Measurements from ENCODE around the gene XPO5. TPM values are rescaled to one million over a fixed set of nuclear protein-coding genes. Genes with fewer than 3 reads are reported as not detected.

The XPO5 gene
- total RNA-seq, 2 experiments from 2014 or later = 58.5 to 74.9 TPM

DNA sequence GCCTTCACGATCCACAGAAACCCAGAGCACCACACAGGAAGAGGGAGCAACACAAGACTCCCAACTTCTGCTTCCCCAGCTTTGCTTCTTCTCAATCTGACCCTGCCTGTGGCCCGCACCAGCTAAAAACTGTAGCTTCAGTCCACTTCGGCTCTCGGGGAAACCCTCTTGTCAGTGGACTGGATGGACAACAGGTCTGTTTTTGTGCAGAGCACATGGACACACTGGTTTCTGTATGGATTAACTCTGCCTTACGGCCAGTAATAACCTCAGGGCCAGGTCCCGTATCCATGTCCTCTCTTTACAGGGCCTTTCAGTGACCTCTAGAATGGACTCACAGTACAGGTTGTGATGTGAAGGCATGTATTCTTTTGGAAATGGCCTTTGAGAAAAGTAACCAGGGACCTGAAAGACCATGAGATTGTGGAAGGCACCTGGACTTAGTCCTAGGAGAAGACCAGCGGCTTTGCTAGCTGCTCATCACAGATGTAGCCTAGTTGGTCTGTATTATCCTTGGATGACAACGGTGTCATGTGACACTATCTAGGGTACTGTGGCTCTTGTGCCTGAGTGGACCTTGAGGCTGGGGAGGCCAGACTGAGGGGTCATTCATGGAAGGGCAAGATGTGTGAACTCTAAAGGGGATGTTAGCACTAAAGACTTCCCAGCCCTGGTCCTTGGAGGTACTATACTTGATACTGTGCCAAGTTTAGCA lies 53.1 kb downstream of the XPO5 start:
- H4K20me1 ChIP-seq (ENCODE audit: insufficient read depth, low read length) = peaks cover 8% of the 10 kb centered on the region; the same call in 1 of the 2 replicates
- intact Hi-C loops (cut with micrococcal nuclease; ENCODE audit: unreplicated experiment) = no loop called here
- BruUV-seq (replicated peaks) = no TSS peak

DNA sequence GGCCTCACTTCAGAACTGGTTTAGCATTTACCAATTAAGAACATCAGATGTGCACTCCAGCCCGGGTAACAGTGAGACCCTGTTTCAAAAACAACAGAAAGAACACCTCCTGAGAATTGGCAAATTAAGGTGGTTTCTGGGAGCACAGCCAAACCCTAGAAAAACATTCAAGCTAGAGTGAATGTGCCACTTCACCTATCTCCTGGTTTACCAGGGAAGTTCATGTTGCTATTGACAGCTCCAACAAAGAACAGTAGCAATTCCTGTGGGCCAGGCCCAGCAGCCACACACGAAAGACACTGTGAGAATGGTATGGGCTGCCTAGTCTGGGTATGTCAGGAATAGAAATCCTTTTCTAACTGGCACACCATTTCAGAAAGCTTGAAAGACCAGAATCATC lies 54.0 kb downstream of the XPO5 start:
- Histone ChIP-seq H3K9me2 (ENCODE audit: insufficient read depth, low read length) (no peaks in the 10 kb centered on the region), H3K4me3 (ENCODE audit: low read depth, low read length, poor library complexity, severe bottlenecking) (no peak overlapping the region), H3K79me2 (ENCODE audit: insufficient read depth, low read depth, low read length) (peaks cover 27% of the 10 kb centered on the region), H3K27ac (ENCODE audit: low read depth, low read length, poor library complexity, severe bottlenecking) (no peak overlapping the region), H3K36me3 (ENCODE audit: insufficient read depth, low read length) (peaks cover 84% of the 10 kb centered on the region), H4K20me1 (ENCODE audit: insufficient read depth, low read length) (peaks cover 9% of the 10 kb centered on the region; the same call in 1 of the 2 replicates), H2AFZ (ENCODE audit: low read length) (no peak overlapping the region), H3K9me3 (ENCODE audit: low read length) (no peaks in the 10 kb centered on the region), H3K4me1 (ENCODE audit: insufficient read depth, low read length, poor library complexity, severe bottlenecking) (peaks cover 12% of the 10 kb centered on the region), H3K4me2 (ENCODE audit: low read length) (no peak overlapping the region)
- BruUV-seq (replicated peaks) = no TSS peak
- DNase-seq (ENCODE audit: low spot score) = no peak
- TF ChIP-seq, protein P1, sequence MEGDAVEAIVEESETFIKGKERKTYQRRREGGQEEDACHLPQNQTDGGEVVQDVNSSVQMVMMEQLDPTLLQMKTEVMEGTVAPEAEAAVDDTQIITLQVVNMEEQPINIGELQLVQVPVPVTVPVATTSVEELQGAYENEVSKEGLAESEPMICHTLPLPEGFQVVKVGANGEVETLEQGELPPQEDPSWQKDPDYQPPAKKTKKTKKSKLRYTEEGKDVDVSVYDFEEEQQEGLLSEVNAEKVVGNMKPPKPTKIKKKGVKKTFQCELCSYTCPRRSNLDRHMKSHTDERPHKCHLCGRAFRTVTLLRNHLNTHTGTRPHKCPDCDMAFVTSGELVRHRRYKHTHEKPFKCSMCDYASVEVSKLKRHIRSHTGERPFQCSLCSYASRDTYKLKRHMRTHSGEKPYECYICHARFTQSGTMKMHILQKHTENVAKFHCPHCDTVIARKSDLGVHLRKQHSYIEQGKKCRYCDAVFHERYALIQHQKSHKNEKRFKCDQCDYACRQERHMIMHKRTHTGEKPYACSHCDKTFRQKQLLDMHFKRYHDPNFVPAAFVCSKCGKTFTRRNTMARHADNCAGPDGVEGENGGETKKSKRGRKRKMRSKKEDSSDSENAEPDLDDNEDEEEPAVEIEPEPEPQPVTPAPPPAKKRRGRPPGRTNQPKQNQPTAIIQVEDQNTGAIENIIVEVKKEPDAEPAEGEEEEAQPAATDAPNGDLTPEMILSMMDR (conservative IDR thresholded peaks at IDR 0.05; ENCODE audit: low read length) = no peak
- no peak for TF ChIP-seq EZH2phosphoT487 (IDR thresholded peaks at IDR 0.05; ENCODE audit: borderline replicate concordance, low read depth, low read length)
- intact Hi-C loops (cut with micrococcal nuclease; ENCODE audit: unreplicated experiment) = no loop called here
- CTCF ChIA-PET (ENCODE audit: unreplicated experiment) = no interaction called here
- POLR2A ChIA-PET = no interaction called here

More for the DNA sequence above, 53.1 kb downstream of the XPO5 start:
- no peak overlapping the region for H3K27ac ChIP-seq (ENCODE audit: low read depth, low read length, poor library complexity, severe bottlenecking)
- CTCF ChIA-PET (ENCODE audit: unreplicated experiment) = no interaction called here
- peaks cover 19% of the 10 kb centered on the region for H3K79me2 ChIP-seq (ENCODE audit: insufficient read depth, low read depth, low read length)
- peaks cover 12% of the 10 kb centered on the region for H3K4me1 ChIP-seq (ENCODE audit: insufficient read depth, low read length, poor library complexity, severe bottlenecking)
- no peak overlapping the region for H3K4me3 ChIP-seq (ENCODE audit: low read depth, low read length, poor library complexity, severe bottlenecking)
- DNase-seq (ENCODE audit: low spot score) = no peak
- H3K9me2 ChIP-seq (ENCODE audit: insufficient read depth, low read length) = no peaks in the 10 kb centered on the region
- TF ChIP-seq EZH2phosphoT487 (IDR thresholded peaks at IDR 0.05; ENCODE audit: borderline replicate concordance, low read depth, low read length) = no peak
- TF ChIP-seq, protein P1 (conservative IDR thresholded peaks at IDR 0.05; ENCODE audit: low read length) = no peak
- no peaks in the 10 kb centered on the region for H3K9me3 ChIP-seq (ENCODE audit: low read length)
- H3K36me3 ChIP-seq (ENCODE audit: insufficient read depth, low read length) = peaks cover 93% of the 10 kb centered on the region
- POLR2A ChIA-PET = interaction anchor here (0.5 kb wide), 1 partner anchor 19 kb away, joined by 3 read pairs; no protein-coding TSS in a partner anchor
- no peak overlapping the region for H3K4me2 ChIP-seq (ENCODE audit: low read length)
- no peak overlapping the region for H2AFZ ChIP-seq (ENCODE audit: low read length)

DNA sequence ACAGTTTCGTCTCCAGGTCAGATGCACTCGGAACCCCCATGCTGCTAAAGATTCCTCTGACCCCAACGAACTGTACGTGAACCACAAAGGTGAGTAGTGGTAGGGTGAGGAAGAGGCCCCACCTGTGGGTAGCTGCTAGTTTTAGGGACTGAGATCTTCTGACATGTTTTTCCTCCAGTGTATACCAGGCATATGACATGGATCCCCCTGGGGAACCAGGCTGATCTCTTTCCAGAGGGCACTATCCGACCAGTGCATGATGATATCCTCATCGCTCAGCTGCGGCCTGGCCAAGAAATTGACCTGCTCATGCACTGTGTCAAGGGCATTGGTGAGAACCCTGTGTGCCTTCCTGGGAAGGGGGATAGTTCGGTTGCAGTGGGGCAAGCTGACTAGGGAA lies 55.7 kb downstream of the XPO5 start:
- CTCF ChIA-PET (ENCODE audit: unreplicated experiment) = no interaction called here
- Histone ChIP-seq H3K36me3 (ENCODE audit: insufficient read depth, low read length) (peaks cover 71% of the 10 kb centered on the region), H3K79me2 (ENCODE audit: insufficient read depth, low read depth, low read length) (peaks cover 42% of the 10 kb centered on the region)

More for the DNA sequence above, 55.7 kb downstream of the XPO5 start:
- POLR2A ChIA-PET = no interaction called here
- Histone ChIP-seq H2AFZ (ENCODE audit: low read length) (no peak overlapping the region), H3K27ac (ENCODE audit: low read depth, low read length, poor library complexity, severe bottlenecking) (no peak overlapping the region), H3K4me1 (ENCODE audit: insufficient read depth, low read length, poor library complexity, severe bottlenecking) (peaks cover 20% of the 10 kb centered on the region), H3K9me2 (ENCODE audit: insufficient read depth, low read length) (no peaks in the 10 kb centered on the region), H4K20me1 (ENCODE audit: insufficient read depth, low read length) (peaks cover 9% of the 10 kb centered on the region; the same call in 1 of the 2 replicates), H3K9me3 (ENCODE audit: low read length) (no peaks in the 10 kb centered on the region), H3K4me2 (ENCODE audit: low read length) (no peak overlapping the region), H3K4me3 (ENCODE audit: low read depth, low read length, poor library complexity, severe bottlenecking) (no peak overlapping the region)
- TF ChIP-seq, protein P1 (conservative IDR thresholded peaks at IDR 0.05; ENCODE audit: low read length) = no peak
- TF ChIP-seq EZH2phosphoT487 (IDR thresholded peaks at IDR 0.05; ENCODE audit: borderline replicate concordance, low read depth, low read length) = no peak
- no TSS peak for BruUV-seq (replicated peaks)
- intact Hi-C loops (cut with micrococcal nuclease; ENCODE audit: unreplicated experiment) = no loop called here
- DNase-seq (ENCODE audit: low spot score) = no peak

Data from OCI-LY7 (cell line).